Activated CD8-positive, alpha-beta memory T cell treated with anti-CD3 and anti-CD28 coated beads, Interleukin-2, amount 50 U/mL, for 24 hours (primary cell): ENCODE results near the gene SH3TC1.

Source experiments
- DNase-seq: peaks from one replicate; pipeline ENCODE4 v3.0.0-alpha.2; 2020; ENCODE audit errors: extremely low read depth

The SH3TC1 gene

GRCh38 chr4:8198206-8198905 is 734 bp upstream of the SH3TC1 start:
- DNase-seq = no peak

GRCh38 chr4:8199594-8200301 is 658 bp downstream of the SH3TC1 start:
- DNase-seq = no peak

GRCh38 chr4:8200302-8200975 is 1.3 kb downstream of the SH3TC1 start:
- DNase-seq = no peak

- DNase-seq = no peak
These were observed 2.3 kb downstream of the SH3TC1 start for GRCh38 chr4:8201321-8201781.

- DNase-seq = no peak
These were observed 3.3 kb downstream of the SH3TC1 start for GRCh38 chr4:8202108-8203051.

- DNase-seq = no peak
These were observed 3.9 kb downstream of the SH3TC1 start for GRCh38 chr4:8203052-8203401.

GRCh38 chr4:8203817-8204216 is 4.7 kb downstream of the SH3TC1 start:
- no peak for DNase-seq

GRCh38 chr4:8204576-8205227 is 5.6 kb downstream of the SH3TC1 start:
- no peak for DNase-seq

- no peak for DNase-seq
These were observed 6.2 kb downstream of the SH3TC1 start for GRCh38 chr4:8205241-8205707.

GRCh38 chr4:8205749-8206611 is 6.9 kb downstream of the SH3TC1 start:
- DNase-seq = no peak

- DNase-seq = no peak
These were observed 8.2 kb downstream of the SH3TC1 start for GRCh38 chr4:8207314-8207713.

- no peak for DNase-seq
These were observed 9.5 kb downstream of the SH3TC1 start for GRCh38 chr4:8208565-8208964.

GRCh38 chr4:8209181-8209874 is 10.2 kb downstream of the SH3TC1 start:
- DNase-seq = no peak

GRCh38 chr4:8210010-8210409 is 10.9 kb downstream of the SH3TC1 start:
- no peak for DNase-seq

- DNase-seq = no peak
These were observed 11.5 kb downstream of the SH3TC1 start for GRCh38 chr4:8210616-8211015.

GRCh38 chr4:8211251-8211650 is 12.2 kb downstream of the SH3TC1 start:
- no peak for DNase-seq

GRCh38 chr4:8211737-8212581 is 12.9 kb downstream of the SH3TC1 start:
- no peak for DNase-seq

- DNase-seq = no peak
These were observed 13.5 kb downstream of the SH3TC1 start for GRCh38 chr4:8212622-8213021.

- no peak for DNase-seq
These were observed 14.0 kb downstream of the SH3TC1 start for GRCh38 chr4:8213121-8213520.
